GM18907 (cell line): Measurements from ENCODE around the gene POR.
A peak's percentile ranks its signal among the peaks of the same experiment; 100 is the strongest.
"Not testable (repeated sequence)": the region's sequence is repeated elsewhere in the genome, so short reads cannot be mapped to it uniquely, and the experiment has no call there.

ENCODE experiments used
- ATAC-seq: cut with Tn5 transposase; IDR thresholded peaks from one replicate; pipeline ENCODE4 v1.9.1; 2021; ENCODE audit warnings: mild to moderate bottlenecking, moderate library complexity; ENCODE audit not compliant: unreplicated experiment

The POR gene

DNA sequence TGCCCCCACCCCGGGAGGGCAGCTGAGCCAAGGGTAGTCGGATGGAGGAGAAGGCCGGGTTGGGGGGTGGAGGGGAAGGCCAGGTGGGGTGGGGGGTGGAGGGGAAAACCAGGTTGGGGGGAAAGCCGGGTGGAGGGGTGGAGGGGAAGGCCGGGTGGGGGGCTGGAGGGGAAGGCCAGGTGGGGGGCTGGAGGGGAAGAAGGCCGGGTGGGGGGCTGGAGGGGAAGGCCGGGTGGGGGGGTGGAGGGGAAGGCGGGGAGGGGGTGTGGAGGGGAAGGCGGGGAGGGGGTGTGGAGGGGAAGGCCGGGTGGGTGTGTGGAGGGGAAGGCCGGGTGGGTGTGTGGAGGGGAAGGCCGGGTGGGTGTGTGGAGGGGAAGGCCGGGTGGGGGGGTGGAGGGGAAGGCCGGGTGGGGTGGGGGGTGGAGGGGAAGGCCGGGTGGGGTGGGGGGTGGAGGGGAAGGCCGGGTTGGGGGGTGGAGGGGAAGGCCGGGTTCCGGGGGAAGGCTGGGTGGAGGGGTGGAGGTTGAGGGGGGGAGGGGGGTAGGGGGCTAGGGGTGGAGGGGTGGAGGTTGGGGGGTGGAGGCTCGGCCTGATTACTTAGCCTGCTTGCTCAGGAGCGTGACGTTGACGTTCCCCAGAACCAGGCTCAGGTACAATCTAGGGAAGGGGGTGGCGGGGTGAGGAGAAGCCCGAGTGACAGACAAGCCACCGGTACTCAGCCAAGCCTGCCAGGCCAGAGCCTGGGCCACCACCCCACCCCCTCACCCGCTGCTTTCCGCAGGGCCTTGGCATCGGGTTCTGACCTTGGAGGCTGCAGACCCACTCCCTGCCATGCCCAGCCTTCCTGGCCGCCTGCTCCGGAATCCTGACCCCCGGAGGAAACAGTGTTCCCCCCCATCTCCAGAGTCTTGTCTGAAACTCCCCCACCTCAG is 73.9 kb downstream of the POR start:
- no peak for ATAC-seq

DNA sequence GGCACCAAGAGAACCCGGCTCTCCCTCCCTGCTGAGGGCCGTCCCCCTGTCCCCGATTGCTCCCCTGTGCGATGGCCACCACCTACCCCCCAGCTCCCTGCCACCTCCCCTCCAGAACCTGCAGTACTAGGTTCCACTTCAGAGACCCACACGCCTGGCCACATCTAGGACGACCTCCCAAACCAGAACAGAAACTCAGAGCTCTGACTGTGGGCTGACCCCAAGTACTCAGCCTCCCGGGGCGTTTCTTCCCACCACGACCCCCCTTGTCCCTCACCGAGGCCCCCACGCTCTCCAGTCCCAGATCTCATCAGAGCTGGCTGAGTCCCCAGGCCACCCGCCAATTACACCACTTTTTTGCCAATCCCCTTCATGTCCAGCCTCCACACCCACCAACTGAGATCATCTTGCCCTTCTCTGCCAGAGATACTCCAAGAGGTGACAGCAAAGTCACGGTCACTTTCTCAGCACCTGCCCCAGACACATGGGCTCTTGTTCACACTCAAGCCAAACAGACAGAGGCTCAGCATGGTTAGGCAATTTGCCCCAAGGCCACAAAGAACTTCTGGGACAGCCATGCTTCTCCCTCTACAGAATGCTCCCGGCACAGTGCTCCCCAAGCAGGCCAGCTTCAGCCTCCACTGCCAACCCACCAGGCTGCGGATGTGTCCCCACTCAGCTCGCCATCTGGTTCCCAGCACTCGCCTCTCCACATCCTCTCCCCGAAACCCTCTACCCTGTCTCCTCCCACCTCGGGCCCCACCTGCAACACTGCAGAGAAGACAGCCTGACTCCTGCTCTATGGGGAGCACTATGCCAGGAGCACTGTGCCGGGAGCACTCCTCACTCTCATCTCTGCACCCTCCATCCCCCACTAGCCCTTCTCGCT is 74.8 kb downstream of the POR start:
- ATAC-seq: no peak

DNA sequence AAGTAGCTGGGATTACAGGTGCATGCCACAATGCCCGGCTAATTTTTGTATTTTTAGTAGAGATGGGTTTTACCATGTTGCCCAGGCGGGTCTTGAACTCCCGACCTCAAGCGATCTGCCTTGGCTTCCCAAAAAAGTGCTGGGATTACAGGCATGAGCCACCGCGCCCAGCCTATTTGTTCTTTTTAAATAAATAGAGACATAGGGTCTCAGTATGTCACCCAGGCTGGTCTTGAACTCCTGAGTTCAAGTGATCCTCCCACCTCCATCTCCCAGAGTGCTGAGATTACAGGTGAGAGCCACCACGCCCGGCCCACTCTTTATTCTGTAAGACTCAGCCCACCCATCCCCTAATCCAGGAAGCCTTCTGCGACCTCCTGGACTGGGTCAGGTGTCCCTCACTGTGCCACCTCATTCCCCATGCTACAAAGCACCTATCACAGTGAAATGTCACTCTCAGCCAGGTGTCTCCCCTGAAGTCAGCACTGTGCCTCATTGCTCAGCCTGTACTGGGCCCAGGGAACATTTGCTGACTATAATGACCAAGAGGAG is 76.7 kb downstream of the POR start:
- no peak for ATAC-seq

DNA sequence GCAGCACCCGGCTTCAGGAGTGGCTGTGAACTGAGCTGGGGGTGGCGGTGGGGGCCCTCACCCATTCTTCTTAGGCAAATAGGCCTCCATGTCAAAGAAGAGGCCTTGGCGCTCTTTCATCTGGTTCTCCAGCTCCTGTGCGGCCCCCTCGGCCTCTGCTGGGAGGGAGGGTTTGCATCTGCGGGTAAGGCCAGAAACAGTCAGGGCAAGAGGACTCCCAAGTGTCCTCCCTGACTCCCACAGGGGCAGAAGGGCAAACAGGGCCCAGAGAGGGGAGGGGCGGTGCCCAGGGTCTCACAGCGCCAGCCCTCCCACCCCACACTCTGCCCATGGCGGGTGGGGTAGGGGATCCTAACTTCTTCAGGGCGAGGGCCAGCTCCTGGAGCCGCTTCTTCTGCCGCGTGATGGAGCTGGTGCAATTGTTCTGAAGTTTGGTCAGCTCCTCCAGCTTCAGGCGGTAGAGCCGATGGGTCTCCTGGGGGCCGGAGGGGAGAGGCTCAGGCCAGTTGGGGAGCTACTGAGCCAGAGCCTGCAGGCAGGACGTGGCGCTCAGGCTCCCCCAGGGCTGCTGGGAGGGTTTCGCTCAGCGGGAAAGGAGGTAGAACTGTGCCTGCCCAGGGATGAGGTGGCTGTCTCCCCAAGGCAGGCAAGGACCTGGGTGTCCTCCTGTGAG is 77.3 kb downstream of the POR start:
- no peak for ATAC-seq

DNA sequence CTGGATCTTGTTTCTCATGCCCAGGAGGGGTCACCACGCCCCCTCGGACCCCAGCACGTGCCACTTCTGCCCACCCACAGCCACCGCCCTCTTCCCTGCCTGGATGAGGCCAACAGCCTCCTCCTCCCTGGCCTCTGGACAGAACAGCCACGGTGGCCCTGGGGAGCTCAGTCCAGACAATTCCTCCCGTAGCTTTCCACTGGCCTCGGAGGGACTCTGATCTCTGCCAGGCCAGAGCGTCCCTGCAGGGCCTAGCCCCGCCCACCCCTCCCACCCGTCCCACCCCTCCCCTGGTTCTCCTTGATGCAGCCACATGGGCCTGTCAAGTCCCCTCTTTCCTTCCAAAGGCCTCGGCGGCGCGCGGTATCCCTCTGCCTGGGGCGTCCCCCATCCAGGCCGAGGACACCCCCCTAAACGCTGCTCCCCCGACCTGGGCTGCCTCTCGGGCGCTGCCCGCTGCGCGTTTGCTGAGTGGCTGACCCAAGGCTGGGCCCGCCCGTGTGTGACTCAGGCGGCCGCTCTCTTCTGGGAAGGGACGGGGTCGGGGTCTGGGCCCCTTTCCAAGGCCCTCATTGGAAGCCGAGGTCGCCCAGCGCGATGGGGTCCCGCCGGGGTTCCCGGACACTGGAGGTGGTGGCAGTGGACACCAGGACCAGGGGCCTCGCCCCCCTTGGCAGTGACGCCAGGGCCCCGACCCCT is 78.9 kb downstream of the POR start:
- peak; percentile 11 for ATAC-seq

DNA sequence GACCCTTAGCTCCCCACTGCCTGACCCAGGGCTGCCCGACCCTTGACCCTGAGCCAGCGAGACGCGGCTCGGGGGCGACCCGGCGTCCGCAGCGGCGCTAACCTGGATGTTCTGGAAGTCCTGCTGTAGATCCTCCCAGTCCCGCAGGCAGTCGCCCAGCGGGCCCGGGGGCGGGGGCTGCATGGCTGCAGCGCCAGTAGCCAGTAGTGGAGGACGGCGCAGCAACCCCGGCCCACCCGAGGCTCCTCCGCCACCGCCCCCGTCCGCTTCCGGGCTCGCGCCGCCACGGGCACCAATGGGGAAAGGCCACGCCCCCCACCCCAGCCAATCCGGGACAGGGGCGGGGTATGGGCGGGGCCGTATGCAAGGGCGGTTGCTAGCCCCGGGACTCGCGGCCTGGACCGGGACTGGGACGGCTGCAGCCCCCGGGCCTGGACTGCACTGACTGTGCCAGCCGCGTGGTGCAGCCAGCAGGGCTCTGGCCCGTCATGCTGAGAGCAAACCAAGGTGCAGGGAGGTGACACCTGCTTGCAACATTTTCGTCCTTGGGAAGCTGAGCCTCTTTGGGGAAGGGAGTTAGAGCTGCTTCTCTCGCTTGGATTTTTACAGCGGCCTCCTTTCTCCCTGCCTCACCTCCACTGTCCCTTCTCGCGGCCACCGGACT is 79.6 kb downstream of the POR start, which contains the start of gene TMEM120A:
Gene TMEM120A, minus strand, starts transcription at position 208 of the 664 bp plus-strand sequence. Its CDS starts 25 bp downstream, at position 183.
- ATAC-seq: peak; percentile 88

DNA sequence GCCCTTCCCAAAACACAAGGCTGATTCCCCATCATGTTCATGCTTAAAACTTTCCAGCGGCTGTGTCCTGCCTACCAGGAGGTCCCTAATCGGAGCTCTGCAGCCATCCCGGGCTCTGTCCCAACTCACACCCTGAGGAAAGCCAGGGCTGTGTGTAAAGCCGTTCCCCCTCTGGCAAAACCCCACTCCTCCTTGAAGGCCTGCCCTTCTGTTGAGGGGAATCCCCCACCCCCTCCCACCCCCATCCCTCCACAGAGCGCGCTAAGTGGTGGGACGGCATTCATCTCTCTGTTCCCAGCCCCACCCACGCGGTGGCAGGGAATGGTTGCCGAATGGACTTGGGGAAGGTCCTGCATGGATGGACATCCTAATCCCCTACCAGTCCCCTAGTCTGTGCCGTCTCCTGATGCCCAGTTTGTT is 80.1 kb downstream of the POR start:
- ATAC-seq: no peak

DNA sequence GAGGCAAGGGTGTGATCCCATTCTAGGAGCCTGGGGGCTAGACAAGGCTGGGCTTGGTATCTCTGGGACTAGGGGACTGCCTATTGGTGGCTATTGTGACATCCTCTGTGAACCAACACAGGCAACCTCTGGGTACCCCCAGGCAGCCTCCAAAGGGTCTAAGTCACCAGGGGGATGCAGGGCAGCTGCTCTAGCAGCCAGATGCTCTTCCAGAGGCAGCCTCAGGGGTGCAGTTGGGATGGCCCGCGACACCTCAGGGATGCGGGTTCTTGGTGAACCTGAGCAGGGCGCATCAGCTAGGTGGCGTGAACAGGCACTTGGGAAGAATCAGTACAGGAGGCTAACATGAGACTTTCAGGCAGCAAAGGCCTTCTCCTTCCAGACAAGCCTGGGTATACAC is 81.0 kb downstream of the POR start:
- ATAC-seq: no peak

DNA sequence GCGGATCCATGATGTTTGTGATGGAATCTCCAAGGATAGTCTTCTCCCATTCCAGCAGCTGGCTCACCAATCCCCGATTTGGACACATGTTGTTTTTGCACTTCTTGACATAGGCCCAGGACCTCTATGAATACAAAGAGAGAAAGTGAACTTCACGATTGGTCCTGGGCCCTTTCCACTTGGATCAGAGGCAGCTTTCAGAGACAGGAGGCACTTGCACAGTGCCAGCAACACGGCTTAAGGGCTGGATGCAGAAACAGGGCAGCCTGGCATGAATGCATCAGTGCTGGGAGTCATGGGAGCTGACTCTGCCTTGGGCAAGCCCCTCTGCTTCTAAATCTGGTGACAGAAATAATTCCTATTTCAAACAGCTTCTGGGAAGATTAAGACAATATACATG is 81.5 kb downstream of the POR start:
- no peak for ATAC-seq

DNA sequence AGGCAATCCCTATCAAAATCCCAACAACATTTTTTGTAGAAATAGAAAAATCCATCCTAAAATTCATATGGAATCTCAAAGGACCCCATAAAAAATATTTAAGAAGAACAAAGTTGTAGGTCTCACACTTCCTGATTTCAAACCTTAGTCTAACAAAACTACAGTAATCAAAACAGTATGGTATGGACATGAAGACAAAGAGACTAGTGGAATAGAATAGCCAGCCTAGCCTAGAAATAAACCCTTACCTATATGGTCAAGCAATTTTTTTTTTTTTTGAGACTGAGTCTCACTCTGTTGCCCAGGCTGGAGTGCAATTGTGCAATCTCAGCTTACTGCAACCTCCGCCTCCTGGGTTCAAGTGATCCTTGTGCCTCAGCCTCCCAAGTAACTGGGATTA is 83.1 kb downstream of the POR start:
- ATAC-seq: no peak

DNA sequence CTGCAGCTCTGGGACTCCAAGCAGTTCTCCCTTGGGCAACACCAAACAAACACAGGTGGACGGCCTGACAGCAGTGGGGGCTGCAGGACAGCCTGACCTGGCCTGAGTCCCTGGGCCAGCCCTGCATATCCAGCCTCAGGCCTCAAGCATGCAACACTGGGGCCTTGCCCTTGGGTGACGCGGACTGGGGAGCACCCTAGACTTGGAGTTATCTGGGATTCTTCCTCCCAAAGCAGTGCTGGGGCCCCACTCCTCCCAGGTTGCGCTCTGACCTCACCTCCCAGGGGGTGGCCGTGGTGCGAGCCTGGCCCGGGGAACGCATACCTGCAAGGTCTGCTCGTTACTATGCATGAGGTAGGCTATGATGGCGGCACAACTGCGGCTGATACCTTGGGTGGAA is 85.6 kb downstream of the POR start:
- no peak for ATAC-seq

DNA sequence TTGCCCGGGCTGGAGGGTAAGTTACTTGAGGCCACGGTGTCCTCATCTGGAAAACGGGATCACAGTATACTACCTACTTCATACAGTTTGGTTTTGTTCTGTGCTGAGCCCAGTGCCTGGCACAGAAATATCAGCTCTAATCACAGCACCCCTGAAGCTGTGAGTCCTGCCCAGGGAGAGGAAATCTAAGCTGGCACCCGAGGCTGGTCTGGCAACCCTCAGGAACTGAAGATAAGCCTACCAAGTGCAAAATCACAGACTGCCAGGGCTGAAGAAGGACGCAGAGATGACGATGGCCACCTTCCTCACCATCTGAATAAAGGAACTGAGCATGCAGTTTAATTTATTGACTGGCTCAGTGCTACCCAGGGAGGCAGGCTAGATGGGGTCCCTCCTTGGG is 87.2 kb downstream of the POR start:
- no peak for ATAC-seq

DNA sequence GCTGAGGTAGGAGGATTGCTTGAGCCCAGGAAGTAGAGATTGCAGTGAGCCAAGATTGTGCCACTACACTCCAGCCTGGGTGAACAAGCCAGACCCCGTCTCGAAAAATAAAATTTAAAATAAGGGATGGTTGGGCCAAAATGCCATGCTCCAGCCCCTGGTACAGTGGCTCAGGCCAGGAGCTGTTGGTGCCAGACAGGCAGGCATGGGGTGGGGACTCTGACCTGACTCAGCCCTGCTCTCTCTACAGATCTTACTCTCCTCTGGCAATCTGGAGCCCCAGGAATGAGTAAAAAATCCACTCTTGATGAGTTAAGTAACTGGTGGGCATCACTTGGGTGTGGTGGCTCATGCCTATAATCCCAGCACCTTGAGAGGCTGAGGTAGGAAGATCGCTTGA is 87.9 kb downstream of the POR start:
- no peak for ATAC-seq

DNA sequence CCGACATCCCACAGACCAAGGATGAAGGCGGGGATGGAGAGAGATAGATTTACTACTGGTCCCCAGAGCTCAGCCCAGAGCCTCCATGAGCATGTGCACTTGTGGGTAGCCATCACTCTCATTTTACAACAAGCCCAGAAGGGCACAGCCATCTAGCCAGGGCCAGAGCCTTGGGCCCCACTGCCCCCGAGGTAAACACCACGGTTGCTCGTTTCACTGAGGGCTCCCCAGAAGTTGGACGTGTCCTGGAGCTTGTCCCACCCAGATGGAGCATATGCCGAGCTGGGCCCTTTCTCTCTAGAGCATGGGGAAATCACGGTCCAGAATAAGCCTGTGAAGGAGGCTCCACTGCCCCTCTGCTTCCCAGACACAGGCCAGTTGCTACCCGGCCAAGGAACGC is 88.4 kb downstream of the POR start:
- no peak for ATAC-seq

DNA sequence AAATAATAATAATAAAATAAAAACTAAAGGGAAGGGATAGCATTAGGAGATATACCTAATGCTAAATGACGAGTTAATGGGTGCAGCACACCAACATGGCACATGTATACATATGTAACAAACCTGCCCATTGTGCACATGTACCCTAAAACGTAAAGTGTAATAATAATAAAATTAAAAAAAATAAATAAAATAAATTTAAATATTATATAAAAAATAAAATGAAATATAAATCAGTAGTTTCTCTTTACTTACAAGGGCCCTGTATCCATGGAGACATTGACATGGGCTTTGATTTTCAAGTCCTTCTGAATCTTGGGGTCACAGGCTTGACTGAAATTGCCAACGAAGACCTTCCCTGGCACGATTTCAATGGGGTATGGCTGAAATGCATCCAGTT is 90.0 kb downstream of the POR start:
- ATAC-seq: not testable (repeated sequence)

DNA sequence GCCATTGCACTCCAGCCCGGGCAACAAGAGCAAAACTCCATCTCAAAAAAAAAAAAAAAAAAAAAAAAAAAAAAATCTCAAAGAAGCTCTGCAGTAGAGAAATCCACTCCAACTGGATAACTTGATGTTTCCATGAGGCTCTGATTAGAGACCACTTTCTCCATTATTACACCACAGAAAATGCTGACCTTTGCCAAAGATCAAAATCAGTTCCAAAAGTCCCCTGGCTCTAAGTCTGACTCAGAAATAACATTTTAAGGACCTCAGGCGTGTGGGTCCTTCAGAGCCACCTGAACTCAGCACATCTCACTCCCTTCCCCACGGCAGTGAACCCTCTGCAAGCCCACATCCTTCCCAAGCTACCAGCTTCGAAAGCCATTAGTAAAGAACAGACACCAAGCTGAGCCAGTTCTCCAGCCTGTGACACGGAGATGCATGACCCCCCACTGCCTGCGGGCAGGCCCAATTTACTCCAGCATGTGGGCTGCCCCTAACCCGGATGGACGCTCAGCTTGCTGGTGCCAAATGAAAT is 93.3 kb downstream of the POR start:
- no peak for ATAC-seq

DNA sequence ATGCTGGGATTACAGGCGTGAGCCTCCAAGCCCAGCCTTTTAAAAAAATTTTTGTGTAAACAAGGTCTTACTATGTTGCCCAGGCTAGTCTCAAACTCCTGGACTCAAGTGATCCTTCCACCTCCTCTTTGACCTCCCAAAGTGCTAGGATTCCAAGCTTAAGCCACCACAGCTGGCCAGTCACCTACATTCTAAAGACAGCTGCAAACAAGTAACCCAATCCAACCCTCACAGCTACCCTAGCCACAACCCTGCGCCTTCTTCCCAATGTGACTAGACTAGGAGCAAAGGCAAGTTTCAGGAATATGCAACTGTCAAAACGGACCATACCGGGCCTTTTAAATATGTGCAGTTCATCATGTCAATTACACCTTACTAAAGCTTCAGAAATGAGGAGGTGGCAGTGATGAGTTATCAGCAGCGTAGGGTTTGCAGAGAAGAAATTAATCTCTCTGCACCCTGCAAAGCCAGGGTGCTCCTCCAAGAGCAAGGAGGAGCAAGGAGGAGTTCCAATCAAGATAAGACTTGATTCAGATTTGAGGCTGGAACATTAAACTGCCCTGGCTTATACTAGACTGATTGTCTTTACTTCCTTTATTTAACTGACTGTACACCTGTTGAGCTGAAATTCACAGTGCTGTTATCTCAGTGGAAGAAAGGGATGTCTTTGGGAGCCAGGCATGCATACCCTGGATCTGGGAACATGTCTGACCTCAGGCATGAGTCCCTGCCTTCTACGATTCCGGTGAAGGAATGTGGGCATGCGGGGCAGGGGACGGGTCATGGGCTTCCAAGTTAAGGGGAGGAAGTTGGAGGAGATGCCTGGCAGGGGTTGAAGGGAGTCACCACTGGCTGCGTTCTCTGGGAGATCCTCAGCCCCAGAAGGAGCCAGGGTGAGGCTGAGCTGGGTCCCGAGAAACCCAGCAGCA is 95.0 kb downstream of the POR start:
- no peak for ATAC-seq

DNA sequence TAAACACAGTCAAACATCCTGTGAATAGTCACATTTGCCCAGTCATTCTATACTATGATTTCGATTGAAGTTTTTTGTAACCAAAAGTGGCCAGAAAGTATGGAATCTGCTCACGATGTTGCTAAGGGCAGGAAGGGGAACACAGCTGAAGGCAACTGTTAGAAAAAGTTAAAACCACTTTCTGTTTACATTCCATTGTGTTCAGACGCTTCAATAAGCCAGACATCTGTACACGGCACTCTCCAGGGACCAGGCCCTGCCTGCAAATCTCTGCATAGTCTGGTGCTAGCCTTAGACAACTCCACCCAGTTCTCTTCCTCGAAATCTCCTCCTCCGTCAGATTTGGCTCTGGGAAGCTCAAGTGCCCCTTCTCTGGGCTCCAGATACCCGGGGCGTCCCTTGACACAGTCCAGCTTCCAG is 96.5 kb downstream of the POR start:
- ATAC-seq: no peak
